Heart left ventricle (tissue), 13 donors: Measurements from ENCODE around the gene F5.

Experiments used
- POLR2A ChIP-seq, 2 donors: fragments of 450-650 bp; IDR thresholded peaks; one replicate each; pipeline ENCODE4 v1.6.1; 2017; ENCODE audit warnings: antibody characterized with exemption in 2 of 2, mild to moderate bottlenecking in 2 of 2, moderate library complexity in 2 of 2
- TF ChIP-seq, protein P1 (sequence below), 12 donors: fragments of 200-600 bp; sonication (generic) in 4 of 12; IDR thresholded peaks; one replicate each; pipeline versions ENCODE4 v1.5.0 to v1.8.0; 2018 to 2022; ENCODE audit warnings: antibody characterized with exemption in 12 of 12, mild to moderate bottlenecking in 5 of 12
- donor health status: ischemic (EF 13 %, LVEDD 7.1; RV severe dilation, severe dysfunction).
- donor health status: DM: no; HTN: yes; CAD: no.
- donor health status: DM: no; HTN: no; CAD: no.
- donor health status: ischemic (EF 25% LVEDD 6.9; RV normal size, moderate dysfunction).
- donor health status: ischemic (EF 25% LVEDD 5.7; RV mildly dilated, moderate dysfunction).
- donor health status: ischemic (EF 35%, LVEDD 5.7; RV mildly dilated, moderate dysfunction).
- donor health status: nonischemic (EF 11% LVEDD 7.7; RV severe dilation, severe dysfunction).
- donor health status: DM: yes; HTN: yes; CAD: no.
- donor health status: PGD.
- donor health status: ischemic (EF 29% LVEDD 5.4; RV normal size, mild dysfunction).
- donor health status: nonischemic (EF 23%, LVEDD 6.1; RV moderate dilation, normal function).

DNA sequence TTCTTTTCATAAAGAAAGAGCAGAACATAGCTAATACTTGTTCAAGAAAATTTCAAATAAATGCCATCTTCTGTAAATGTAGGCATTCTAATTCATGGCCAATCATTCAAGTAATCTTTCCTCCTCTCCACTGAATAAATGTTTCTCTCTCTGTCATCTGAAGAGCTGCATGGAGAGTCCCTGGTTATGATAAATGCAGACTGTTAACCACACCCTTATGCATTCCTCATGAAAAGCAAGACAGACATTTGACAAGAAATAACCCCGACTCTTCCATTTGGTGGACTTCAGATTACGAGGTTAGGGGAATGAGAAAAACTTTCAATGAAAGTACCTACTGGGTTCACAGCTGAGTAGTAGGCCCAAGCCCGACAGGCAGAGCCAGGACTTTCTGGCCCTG, 55.8 kb downstream of the F5 start:
- TF ChIP-seq, protein P1, sequence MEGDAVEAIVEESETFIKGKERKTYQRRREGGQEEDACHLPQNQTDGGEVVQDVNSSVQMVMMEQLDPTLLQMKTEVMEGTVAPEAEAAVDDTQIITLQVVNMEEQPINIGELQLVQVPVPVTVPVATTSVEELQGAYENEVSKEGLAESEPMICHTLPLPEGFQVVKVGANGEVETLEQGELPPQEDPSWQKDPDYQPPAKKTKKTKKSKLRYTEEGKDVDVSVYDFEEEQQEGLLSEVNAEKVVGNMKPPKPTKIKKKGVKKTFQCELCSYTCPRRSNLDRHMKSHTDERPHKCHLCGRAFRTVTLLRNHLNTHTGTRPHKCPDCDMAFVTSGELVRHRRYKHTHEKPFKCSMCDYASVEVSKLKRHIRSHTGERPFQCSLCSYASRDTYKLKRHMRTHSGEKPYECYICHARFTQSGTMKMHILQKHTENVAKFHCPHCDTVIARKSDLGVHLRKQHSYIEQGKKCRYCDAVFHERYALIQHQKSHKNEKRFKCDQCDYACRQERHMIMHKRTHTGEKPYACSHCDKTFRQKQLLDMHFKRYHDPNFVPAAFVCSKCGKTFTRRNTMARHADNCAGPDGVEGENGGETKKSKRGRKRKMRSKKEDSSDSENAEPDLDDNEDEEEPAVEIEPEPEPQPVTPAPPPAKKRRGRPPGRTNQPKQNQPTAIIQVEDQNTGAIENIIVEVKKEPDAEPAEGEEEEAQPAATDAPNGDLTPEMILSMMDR (IDR thresholded peaks at IDR 0.05): no peak
- no peak for TF ChIP-seq POLR2A (IDR thresholded peaks at IDR 0.05)
